ENCODE measurements around the gene DISC1. TPM values are rescaled to one million over a fixed set of nuclear protein-coding genes. Genes with fewer than 3 reads are reported as not detected.

Gene DISC1
- total and polyA plus RNA-seq, 7 experiments from 2014 or later, result 7.8 to 33.8 (median 17.1) TPM

- no peak overlapping the region for H3K27ac Mint-ChIP-seq
- ATAC-seq (no peak), DNase-seq (no peak)
- H3K27me3 Mint-ChIP-seq, result no peaks in the 10 kb centered on the region
- peaks cover 0 to 61% (median 36%) of the 10 kb centered on the region in 5 donors for H3K36me3 Mint-ChIP-seq
- Histone ChIP-seq H3K9me3 (ENCODE audit: control insufficient read depth in 2 of 3, low read length in 3 of 3) (no peaks in the 10 kb centered on the region), H3K36me3 (ENCODE audit: control insufficient read depth in 2 of 3, insufficient read depth in 3 of 3, low read length in 3 of 3) (no peaks in the 10 kb centered on the region), H3K4me1 (ENCODE audit: control insufficient read depth in 2 of 2, insufficient read depth in 2 of 2, low read length in 2 of 2) (no peaks in the 10 kb centered on the region), H3K27me3 (ENCODE audit: control insufficient read depth in 2 of 2, insufficient read depth in 2 of 2, low read length in 2 of 2) (no peaks in the 10 kb centered on the region), H3K4me3 (ENCODE audit: low read length) (no peak overlapping the region), H3K27ac (ENCODE audit: low read depth, low read length) (no peak overlapping the region)
- ChIA-PET CTCF (no interaction called here), POLR2A (no interaction called here)
- peaks cover 0 to 3% (median 0%) of the 10 kb centered on the region in 11 donors for H3K9me3 Mint-ChIP-seq
- H3K4me3 Mint-ChIP-seq, result no peak overlapping the region
- intact Hi-C loops (cut with micrococcal nuclease), result no loop called here
- peaks cover 0 to 16% (median 0%) of the 10 kb centered on the region in 7 donors for H3K4me1 Mint-ChIP-seq
These were observed 159.5 kb downstream of the DISC1 start for GRCh38 chr1:231786126-231786525.

- Mint-ChIP-seq H3K27me3 (no peaks in the 10 kb centered on the region), H3K4me1 (peaks cover 0 to 11% (median 0%) of the 10 kb centered on the region in 7 donors), H3K9me3 (peaks cover 0 to 3% (median 0%) of the 10 kb centered on the region in 11 donors), H3K27ac (no peak overlapping the region), H3K4me3 (no peak overlapping the region), H3K36me3 (peaks cover 7 to 76% (median 52%) of the 10 kb centered on the region in 5 donors)
- H3K9me3 ChIP-seq (ENCODE audit: control insufficient read depth in 2 of 3, low read length in 3 of 3), result no peaks in the 10 kb centered on the region
- DNase-seq, result no peak
- H3K4me1 ChIP-seq (ENCODE audit: control insufficient read depth in 2 of 2, insufficient read depth in 2 of 2, low read length in 2 of 2), result no peaks in the 10 kb centered on the region
- POLR2A ChIA-PET, result no interaction called here
- intact Hi-C loops (cut with micrococcal nuclease), result no loop called here
- no peaks in the 10 kb centered on the region for H3K27me3 ChIP-seq (ENCODE audit: control insufficient read depth in 2 of 2, insufficient read depth in 2 of 2, low read length in 2 of 2)
- ATAC-seq, result no peak
- H3K27ac ChIP-seq (ENCODE audit: low read depth, low read length), result no peak overlapping the region
- CTCF ChIA-PET, result no interaction called here
- no peak overlapping the region for H3K4me3 ChIP-seq (ENCODE audit: low read length)
- peaks cover 0 to 7% (median 0%) of the 10 kb centered on the region in 3 experiments for H3K36me3 ChIP-seq (ENCODE audit: control insufficient read depth in 2 of 3, insufficient read depth in 3 of 3, low read length in 3 of 3)
These were observed 166.0 kb downstream of the DISC1 start for GRCh38 chr1:231792634-231793033.

- no peak overlapping the region for H3K4me3 Mint-ChIP-seq
- no peak for ATAC-seq
- ChIA-PET POLR2A (no interaction called here), CTCF (no interaction called here)
- Histone ChIP-seq H3K9me3 (ENCODE audit: control insufficient read depth in 2 of 3, low read length in 3 of 3) (no peaks in the 10 kb centered on the region), H3K4me3 (ENCODE audit: low read length) (no peak overlapping the region), H3K4me1 (ENCODE audit: control insufficient read depth in 2 of 2, insufficient read depth in 2 of 2, low read length in 2 of 2) (no peaks in the 10 kb centered on the region), H3K27ac (ENCODE audit: low read depth, low read length) (no peak overlapping the region), H3K36me3 (ENCODE audit: control insufficient read depth in 2 of 3, insufficient read depth in 3 of 3, low read length in 3 of 3) (peaks cover 0 to 7% (median 0%) of the 10 kb centered on the region in 3 experiments), H3K27me3 (ENCODE audit: control insufficient read depth in 2 of 2, insufficient read depth in 2 of 2, low read length in 2 of 2) (no peaks in the 10 kb centered on the region)
- H3K4me1 Mint-ChIP-seq, result peaks cover 0 to 4% (median 0%) of the 10 kb centered on the region in 7 donors
- H3K36me3 Mint-ChIP-seq, result peaks cover 7 to 76% (median 43%) of the 10 kb centered on the region in 5 donors
- peaks cover 0 to 11% (median 0%) of the 10 kb centered on the region in 11 donors for H3K9me3 Mint-ChIP-seq
- no peaks in the 10 kb centered on the region for H3K27me3 Mint-ChIP-seq
- intact Hi-C loops (cut with micrococcal nuclease), result no loop called here
- H3K27ac Mint-ChIP-seq, result no peak overlapping the region
- DNase-seq, result no peak
These were observed 167.3 kb downstream of the DISC1 start for GRCh38 chr1:231793893-231794292.

- Mint-ChIP-seq H3K4me1 (peaks cover 0 to 7% (median 0%) of the 10 kb centered on the region in 7 donors), H3K27me3 (no peaks in the 10 kb centered on the region), H3K4me3 (no peak overlapping the region), H3K9me3 (peaks cover 0 to 19% (median 5%) of the 10 kb centered on the region in 11 donors), H3K27ac (peak overlapping the region in 2 of 9 donors; percentile 6 to 67), H3K36me3 (peaks cover 22 to 72% (median 45%) of the 10 kb centered on the region in 5 donors)
- ATAC-seq (no peak), DNase-seq (no peak)
- no peaks in the 10 kb centered on the region for H3K27me3 ChIP-seq (ENCODE audit: control insufficient read depth in 2 of 2, insufficient read depth in 2 of 2, low read length in 2 of 2)
- peaks cover 0 to 7% (median 0%) of the 10 kb centered on the region in 3 experiments for H3K36me3 ChIP-seq (ENCODE audit: control insufficient read depth in 2 of 3, insufficient read depth in 3 of 3, low read length in 3 of 3)
- no peaks in the 10 kb centered on the region for H3K4me1 ChIP-seq (ENCODE audit: control insufficient read depth in 2 of 2, insufficient read depth in 2 of 2, low read length in 2 of 2)
- no peak overlapping the region for H3K27ac ChIP-seq (ENCODE audit: low read depth, low read length)
- intact Hi-C loops (cut with micrococcal nuclease), result no loop called here
- POLR2A ChIA-PET, result no interaction called here
- no peaks in the 10 kb centered on the region for H3K9me3 ChIP-seq (ENCODE audit: control insufficient read depth in 2 of 3, low read length in 3 of 3)
- CTCF ChIA-PET, result no interaction called here
- no peak overlapping the region for H3K4me3 ChIP-seq (ENCODE audit: low read length)
These were observed 169.6 kb downstream of the DISC1 start for GRCh38 chr1:231796141-231796540.

- Mint-ChIP-seq H3K27ac (peak overlapping the region; percentile 26 to 88 (median 77)), H3K4me1 (peaks cover 0 to 7% (median under 1%) of the 10 kb centered on the region in 7 donors), H3K27me3 (no peaks in the 10 kb centered on the region), H3K4me3 (no peak overlapping the region), H3K36me3 (peaks cover 19 to 79% (median 55%) of the 10 kb centered on the region in 5 donors), H3K9me3 (peaks cover 0 to 19% (median 5%) of the 10 kb centered on the region in 11 donors)
- Histone ChIP-seq H3K4me1 (ENCODE audit: control insufficient read depth in 2 of 2, insufficient read depth in 2 of 2, low read length in 2 of 2) (no peaks in the 10 kb centered on the region), H3K27ac (ENCODE audit: low read depth, low read length) (no peak overlapping the region), H3K9me3 (ENCODE audit: control insufficient read depth in 2 of 3, low read length in 3 of 3) (no peaks in the 10 kb centered on the region), H3K36me3 (ENCODE audit: control insufficient read depth in 2 of 3, insufficient read depth in 3 of 3, low read length in 3 of 3) (peaks cover 0 to 11% (median 0%) of the 10 kb centered on the region in 3 experiments), H3K27me3 (ENCODE audit: control insufficient read depth in 2 of 2, insufficient read depth in 2 of 2, low read length in 2 of 2) (no peaks in the 10 kb centered on the region), H3K4me3 (ENCODE audit: low read length) (no peak overlapping the region)
- intact Hi-C loops (cut with micrococcal nuclease), result no loop called here
- ATAC-seq (no peak), DNase-seq (no peak)
- POLR2A ChIA-PET, result no interaction called here
- CTCF ChIA-PET, result interaction anchor here (1.1 kb wide), 1 partner anchor 43 kb away, joined by 3 read pairs; no protein-coding TSS in a partner anchor
These were observed 172.9 kb downstream of the DISC1 start for GRCh38 chr1:231799363-231799986.

- no peak overlapping the region for H3K27ac ChIP-seq (ENCODE audit: low read depth, low read length)
- H3K27me3 ChIP-seq (ENCODE audit: control insufficient read depth in 2 of 2, insufficient read depth in 2 of 2, low read length in 2 of 2), result no peaks in the 10 kb centered on the region
- Mint-ChIP-seq H3K4me3 (no peak overlapping the region), H3K27me3 (no peaks in the 10 kb centered on the region), H3K27ac (peak overlapping the region in 7 of 9 donors; percentile 43 to 88 (median 77)), H3K36me3 (peaks cover 15 to 79% (median 49%) of the 10 kb centered on the region in 5 donors), H3K9me3 (peaks cover 0 to 19% (median 5%) of the 10 kb centered on the region in 11 donors), H3K4me1 (peaks cover 0 to 7% (median 4%) of the 10 kb centered on the region in 7 donors)
- no peak overlapping the region for H3K4me3 ChIP-seq (ENCODE audit: low read length)
- peaks cover 0 to 8% (median 0%) of the 10 kb centered on the region in 3 experiments for H3K36me3 ChIP-seq (ENCODE audit: control insufficient read depth in 2 of 3, insufficient read depth in 3 of 3, low read length in 3 of 3)
- intact Hi-C loops (cut with micrococcal nuclease), result no loop called here
- DNase-seq, result no peak
- CTCF ChIA-PET, result interaction anchor here (1.1 kb wide), 1 partner anchor 43 kb away, joined by 3 read pairs; no protein-coding TSS in a partner anchor
- H3K4me1 ChIP-seq (ENCODE audit: control insufficient read depth in 2 of 2, insufficient read depth in 2 of 2, low read length in 2 of 2), result no peaks in the 10 kb centered on the region
- no peak for ATAC-seq
- POLR2A ChIA-PET, result no interaction called here
- H3K9me3 ChIP-seq (ENCODE audit: control insufficient read depth in 2 of 3, low read length in 3 of 3), result no peaks in the 10 kb centered on the region
These were observed 173.5 kb downstream of the DISC1 start for GRCh38 chr1:231800108-231800507.
